ENCODE measurements around the gene POLD2. TPM values are rescaled to one million over a fixed set of nuclear protein-coding genes. Genes with fewer than 3 reads are reported as not detected.

Gene POLD2
- total and polyA plus RNA-seq, 2 of the 4 experiments (the other 2 are of a cell fraction): 142 to 163 TPM

GRCh38 chr7:44114586-44115310 lies 8.6 kb downstream of the POLD2 start:
- ChIA-PET CTCF (no interaction called here), POLR2A (ENCODE audit: unreplicated experiment) (no interaction called here)
- no peak for ATAC-seq (ENCODE audit: low read depth)
- H3K27me3 ChIP-seq (ENCODE audit: control insufficient read depth, insufficient read depth, low read length): no peaks in the 10 kb centered on the region
- H3K9ac ChIP-seq (ENCODE audit: low read depth, low read length): no peak overlapping the region
- H3K4me1 ChIP-seq (ENCODE audit: control insufficient read depth, insufficient read depth, low read length): no peaks in the 10 kb centered on the region
- no peak overlapping the region for H2BK15ac ChIP-seq (ENCODE audit: low read depth, low read length)
- H3K23ac ChIP-seq (ENCODE audit: low read depth, low read length): no peak overlapping the region
- H2BK20ac ChIP-seq (ENCODE audit: low read depth, low read length): no peak overlapping the region
- H3K4me3 ChIP-seq (ENCODE audit: insufficient read depth, low read depth, low read length): no peak overlapping the region
- H3K18ac ChIP-seq (ENCODE audit: low read depth, low read length): no peak overlapping the region
- peaks cover 36% of the 10 kb centered on the region for H3K36me3 ChIP-seq (ENCODE audit: control insufficient read depth, insufficient read depth, low read length)
- WGBS, 2 experiments (ENCODE audit: extremely low coverage in 2 of 2, insufficient read length in 1 of 2): 97% methylated on average over 9 of the region's 12 CpGs; no CpG with 5 or more reads in 1 of the 2 experiments
- no peak overlapping the region for H4K91ac ChIP-seq (ENCODE audit: insufficient read depth, low read depth, low read length)
- in situ Hi-C loops (cut with MboI; ENCODE audit: low sequenced_read_pairs) (no loop called here), dilution Hi-C loops (cut with HindIII; ENCODE audit: low sequenced_read_pairs, unreplicated experiment) (no loop called here), intact Hi-C loops (cut with micrococcal nuclease) (no loop called here)
- no peaks in the 10 kb centered on the region for H3K9me3 ChIP-seq (ENCODE audit: control insufficient read depth, insufficient read depth, low read length)
- H3K4me2 ChIP-seq (ENCODE audit: low read depth, low read length): no peak overlapping the region
- H2AK9ac ChIP-seq (replicated peaks; ENCODE audit: low read depth, low read length, poor library complexity): no peak overlapping the region
- no peak overlapping the region for H2BK120ac ChIP-seq (ENCODE audit: low read depth, low read length)
- BruUV-seq (replicated peaks): no TSS peak
- 0 out of 2 replicates have a peak, but pooled peaks cover 9% of the 10 kb centered on the region for H3K9me1 ChIP-seq (ENCODE audit: insufficient read depth, low read length)
- H3K4ac ChIP-seq (ENCODE audit: low read depth, low read length): no peak overlapping the region
- no peak overlapping the region for H4K5ac ChIP-seq (ENCODE audit: low read depth, low read length)
- H4K8ac ChIP-seq (ENCODE audit: low read depth in 2 of 2, low read length in 2 of 2): no peak overlapping the region
- no peak overlapping the region for H3K27ac ChIP-seq (ENCODE audit: insufficient read depth, low read length)
- DNase-seq: no peak
- no peak for TF ChIP-seq MAFK (IDR thresholded peaks at IDR 0.05; ENCODE audit: low read depth, low read length)
- no peak for TF ChIP-seq SMC3 (IDR thresholded peaks at IDR 0.05; ENCODE audit: low read depth, low read length)
- no peak for TF ChIP-seq MAZ (IDR thresholded peaks at IDR 0.05; ENCODE audit: borderline replicate concordance, low read depth, low read length)
- TF ChIP-seq MXI1 (IDR thresholded peaks at IDR 0.05; ENCODE audit: borderline replicate concordance, low read depth, low read length): no peak
- TF ChIP-seq POLR2A (IDR thresholded peaks at IDR 0.05; ENCODE audit: low read depth, low read length): no peak
- no peak for TF ChIP-seq CHD1 (IDR thresholded peaks at IDR 0.05; ENCODE audit: low read depth, low read length)
- no peak for TF ChIP-seq USF2 (IDR thresholded peaks at IDR 0.05; ENCODE audit: low read depth, low read length)
- TF ChIP-seq, protein P1, sequence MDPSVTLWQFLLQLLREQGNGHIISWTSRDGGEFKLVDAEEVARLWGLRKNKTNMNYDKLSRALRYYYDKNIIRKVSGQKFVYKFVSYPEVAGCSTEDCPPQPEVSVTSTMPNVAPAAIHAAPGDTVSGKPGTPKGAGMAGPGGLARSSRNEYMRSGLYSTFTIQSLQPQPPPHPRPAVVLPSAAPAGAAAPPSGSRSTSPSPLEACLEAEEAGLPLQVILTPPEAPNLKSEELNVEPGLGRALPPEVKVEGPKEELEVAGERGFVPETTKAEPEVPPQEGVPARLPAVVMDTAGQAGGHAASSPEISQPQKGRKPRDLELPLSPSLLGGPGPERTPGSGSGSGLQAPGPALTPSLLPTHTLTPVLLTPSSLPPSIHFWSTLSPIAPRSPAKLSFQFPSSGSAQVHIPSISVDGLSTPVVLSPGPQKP (IDR thresholded peaks at IDR 0.05; ENCODE audit: borderline replicate concordance, low read depth, low read length): no peak
- TF ChIP-seq NFE2L2 (IDR thresholded peaks at IDR 0.05; ENCODE audit: low read depth, low read length): no peak
- TF ChIP-seq FOS (IDR thresholded peaks at IDR 0.05; ENCODE audit: low read depth, low read length): no peak
- no peak for TF ChIP-seq RFX5 (IDR thresholded peaks at IDR 0.05; ENCODE audit: low read depth, low read length)
- TF ChIP-seq BHLHE40 (IDR thresholded peaks at IDR 0.05; ENCODE audit: low read depth, low read length): no peak
- no peak for TF ChIP-seq CTCF (conservative IDR thresholded peaks at IDR 0.05; ENCODE audit: low read depth, low read length)
- TF ChIP-seq CEBPB (IDR thresholded peaks at IDR 0.05; ENCODE audit: low read depth, low read length): no peak
- H2BK5ac ChIP-seq (ENCODE audit: low read depth, low read length, poor library complexity, severe bottlenecking): no peak overlapping the region
- H3K56ac ChIP-seq (ENCODE audit: extremely low read depth, insufficient read depth, low read length): no peak overlapping the region
- H3K79me1 ChIP-seq (ENCODE audit: low read depth in 1 of 2, low read length in 2 of 2): peaks cover 0 to 17% of the 10 kb centered on the region in 2 experiments; a peak in 3 of 4 replicates
- H4K20me1 ChIP-seq (ENCODE audit: insufficient read depth, low read length): no peaks in the 10 kb centered on the region; the same call in 1 of the 2 replicates
- H3K14ac ChIP-seq (replicated peaks; ENCODE audit: low read depth, low read length): no peak overlapping the region
- no peak overlapping the region for H2AFZ ChIP-seq (replicated peaks; ENCODE audit: low read length, poor library complexity)
- no peak overlapping the region for H2AK5ac ChIP-seq (ENCODE audit: low read depth, low read length)
